ENCODE results near the gene GRID2.

Gene GRID2

GRCh38 chr4:92953462-92953861, 649.7 kb downstream of the GRID2 start:
- DNase-seq (ENCODE audit: low read depth) = no peak
- TF ChIP-seq CTCF (IDR thresholded peaks at IDR 0.05; ENCODE audit: low read depth, low read length, missing control alignments) = no peak
- H3K4me3 ChIP-seq (ENCODE audit: low read depth, low read length) = no peak overlapping the region

GRCh38 chr4:92961881-92962280, 658.1 kb downstream of the GRID2 start:
- H3K4me3 ChIP-seq (ENCODE audit: low read depth, low read length) = no peak overlapping the region
- TF ChIP-seq CTCF (IDR thresholded peaks at IDR 0.05; ENCODE audit: low read depth, low read length, missing control alignments) = no peak
- no peak for DNase-seq (ENCODE audit: low read depth)

GRCh38 chr4:92962831-92963230, 659.1 kb downstream of the GRID2 start:
- no peak for TF ChIP-seq CTCF (IDR thresholded peaks at IDR 0.05; ENCODE audit: low read depth, low read length, missing control alignments)
- H3K4me3 ChIP-seq (ENCODE audit: low read depth, low read length) = no peak overlapping the region
- no peak for DNase-seq (ENCODE audit: low read depth)

GRCh38 chr4:92968556-92968955, 664.8 kb downstream of the GRID2 start:
- DNase-seq (ENCODE audit: low read depth) = no peak
- TF ChIP-seq CTCF (IDR thresholded peaks at IDR 0.05; ENCODE audit: low read depth, low read length, missing control alignments) = no peak
- H3K4me3 ChIP-seq (ENCODE audit: low read depth, low read length) = no peak overlapping the region

- no peak for DNase-seq (ENCODE audit: low read depth)
- H3K4me3 ChIP-seq (ENCODE audit: low read depth, low read length) = no peak overlapping the region
These were observed 665.2 kb downstream of the GRID2 start for GRCh38 chr4:92968996-92969395.

GRCh38 chr4:92969650-92970379, 666.0 kb downstream of the GRID2 start:
- H3K4me3 ChIP-seq (ENCODE audit: low read depth, low read length) = no peak overlapping the region
- DNase-seq (ENCODE audit: low read depth) = no peak
- no peak for TF ChIP-seq CTCF (IDR thresholded peaks at IDR 0.05; ENCODE audit: low read depth, low read length, missing control alignments)

More at GRCh38 chr4:92968996-92969395, 665.2 kb downstream of the GRID2 start:
- TF ChIP-seq CTCF (IDR thresholded peaks at IDR 0.05; ENCODE audit: low read depth, low read length, missing control alignments) = no peak

- H3K4me3 ChIP-seq (ENCODE audit: low read depth, low read length) = no peak overlapping the region
- no peak for DNase-seq (ENCODE audit: low read depth)
- no peak for TF ChIP-seq CTCF (IDR thresholded peaks at IDR 0.05; ENCODE audit: low read depth, low read length, missing control alignments)
These were observed 667.2 kb downstream of the GRID2 start for GRCh38 chr4:92970996-92971395.

Data from GM12864 (cell line).